ENCODE measurements around the gene OR7C1.

- TF ChIP-seq, protein P1, sequence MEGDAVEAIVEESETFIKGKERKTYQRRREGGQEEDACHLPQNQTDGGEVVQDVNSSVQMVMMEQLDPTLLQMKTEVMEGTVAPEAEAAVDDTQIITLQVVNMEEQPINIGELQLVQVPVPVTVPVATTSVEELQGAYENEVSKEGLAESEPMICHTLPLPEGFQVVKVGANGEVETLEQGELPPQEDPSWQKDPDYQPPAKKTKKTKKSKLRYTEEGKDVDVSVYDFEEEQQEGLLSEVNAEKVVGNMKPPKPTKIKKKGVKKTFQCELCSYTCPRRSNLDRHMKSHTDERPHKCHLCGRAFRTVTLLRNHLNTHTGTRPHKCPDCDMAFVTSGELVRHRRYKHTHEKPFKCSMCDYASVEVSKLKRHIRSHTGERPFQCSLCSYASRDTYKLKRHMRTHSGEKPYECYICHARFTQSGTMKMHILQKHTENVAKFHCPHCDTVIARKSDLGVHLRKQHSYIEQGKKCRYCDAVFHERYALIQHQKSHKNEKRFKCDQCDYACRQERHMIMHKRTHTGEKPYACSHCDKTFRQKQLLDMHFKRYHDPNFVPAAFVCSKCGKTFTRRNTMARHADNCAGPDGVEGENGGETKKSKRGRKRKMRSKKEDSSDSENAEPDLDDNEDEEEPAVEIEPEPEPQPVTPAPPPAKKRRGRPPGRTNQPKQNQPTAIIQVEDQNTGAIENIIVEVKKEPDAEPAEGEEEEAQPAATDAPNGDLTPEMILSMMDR (conservative IDR thresholded peaks at IDR 0.05), result no peak
- no peak for TF ChIP-seq EZH2 (IDR thresholded peaks at IDR 0.05; ENCODE audit: low read depth)
These were observed 64.8 kb downstream of the OR7C1 start for GRCh38 chr19:14770136-14770535.

Measured in PC-9 (cell line).